HUES6 (cell line): ENCODE results near the gene CYP27A1.

Experiments used
- H3K27ac ChIP-seq: 2 replicates; pipeline ENCODE4 v1.7.0; 2013; ENCODE audit warnings: low read depth, mild to moderate bottlenecking, low read length, inconsistent platforms
- H3K27me3 ChIP-seq: 2 replicates; pipeline ENCODE4 v1.6.1; 2013; ENCODE audit warnings: low read length; ENCODE audit not compliant: control insufficient read depth, insufficient read depth
- H3K36me3 ChIP-seq: 2 replicates; pipeline ENCODE4 v1.6.1; 2013; ENCODE audit warnings: low read length; ENCODE audit not compliant: control insufficient read depth, insufficient read depth
- H3K4me1 ChIP-seq: 2 replicates; pipeline ENCODE4 v1.6.1; 2013; ENCODE audit warnings: low read length; ENCODE audit not compliant: control insufficient read depth, insufficient read depth
- H3K4me3 ChIP-seq: 2 replicates; pipeline ENCODE4 v1.5.1; 2013; ENCODE audit warnings: low read depth, low read length
- H3K9ac ChIP-seq: one replicate; pipeline ENCODE4 v1.6.1; 2013; ENCODE audit warnings: mild to moderate bottlenecking, low read length
- H3K9me3 ChIP-seq: 2 replicates; pipeline ENCODE4 v1.6.1; 2013; ENCODE audit warnings: low read depth, low read length; ENCODE audit not compliant: control insufficient read depth, insufficient read depth

Gene CYP27A1

GRCh38 chr2:218859988-218860831, 78.3 kb downstream of the CYP27A1 start:
- Histone ChIP-seq H3K9ac (no peak overlapping the region), H3K4me3 (peak overlapping the region; percentile 53), H3K4me1 (peaks cover 41% of the 10 kb centered on the region), H3K27ac (no peak overlapping the region), H3K36me3 (no peaks in the 10 kb centered on the region), H3K9me3 (no peaks in the 10 kb centered on the region), H3K27me3 (peaks cover 98% of the 10 kb centered on the region)

DNA sequence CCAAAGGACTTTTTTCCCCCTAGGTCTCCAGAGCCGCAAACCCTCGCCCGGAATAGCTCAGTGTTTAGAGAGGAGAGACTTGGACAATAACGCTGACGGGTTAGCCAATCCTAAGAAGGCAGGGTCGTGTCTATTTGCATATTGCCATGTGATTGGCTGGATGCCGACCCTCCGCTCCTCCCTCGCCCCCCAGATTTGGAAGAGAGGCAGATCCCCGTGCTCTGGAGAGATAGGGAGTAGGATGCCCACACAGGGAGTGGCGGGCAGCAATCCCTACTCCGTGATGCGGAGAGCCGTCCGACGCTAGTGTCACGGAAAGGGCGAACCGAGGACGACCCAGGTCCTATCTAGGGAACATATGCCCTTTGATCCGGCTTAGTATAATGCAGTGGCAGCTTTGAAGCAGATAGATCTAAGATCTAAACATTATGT, 79.0 kb downstream of the CYP27A1 start:
- Histone ChIP-seq H3K36me3 (no peaks in the 10 kb centered on the region), H3K27me3 (peaks cover 96% of the 10 kb centered on the region), H3K9me3 (no peaks in the 10 kb centered on the region), H3K4me3 (peak overlapping the region; percentile 26; the same call in 1 of the 2 replicates), H3K27ac (no peak overlapping the region), H3K9ac (no peak overlapping the region), H3K4me1 (peaks cover 33% of the 10 kb centered on the region)

DNA sequence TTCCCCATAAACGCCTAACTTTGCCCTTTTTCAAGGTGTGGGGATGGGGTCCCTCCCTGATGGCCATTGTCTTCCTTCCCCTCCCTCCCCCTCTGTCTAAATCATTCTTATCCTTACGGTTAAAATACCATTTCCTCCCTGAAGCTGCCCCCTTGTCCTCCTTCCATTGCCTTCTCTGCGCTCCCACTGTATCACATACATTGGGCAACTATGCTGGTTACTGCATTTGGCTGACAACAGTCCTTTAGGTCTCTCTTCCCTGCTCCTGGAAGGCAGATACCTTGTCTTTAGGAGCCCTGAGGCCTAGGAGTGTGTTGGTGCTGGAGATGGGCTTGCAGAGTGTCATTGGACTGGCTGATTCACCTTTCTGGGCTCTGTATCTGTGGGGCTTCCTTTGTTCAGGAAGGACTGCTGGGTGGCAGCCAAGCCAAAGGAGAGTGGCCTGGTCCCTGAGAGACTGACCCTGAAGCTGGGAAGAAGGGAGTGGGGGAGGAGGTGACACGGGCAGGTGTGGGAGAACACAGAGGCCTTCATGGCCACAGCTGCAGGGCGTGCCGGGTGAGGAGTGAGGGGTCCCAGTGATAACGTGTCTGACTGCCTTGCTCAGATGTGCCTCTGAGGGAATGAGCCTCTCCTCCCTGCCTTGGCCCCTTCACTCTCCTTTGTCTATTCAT, 79.8 kb downstream of the CYP27A1 start:
- Histone ChIP-seq H3K27ac (no peak overlapping the region), H3K36me3 (no peaks in the 10 kb centered on the region), H3K9ac (no peak overlapping the region), H3K27me3 (peaks cover 95% of the 10 kb centered on the region), H3K4me1 (peaks cover 26% of the 10 kb centered on the region), H3K9me3 (no peaks in the 10 kb centered on the region), H3K4me3 (no peak overlapping the region)

- Histone ChIP-seq H3K36me3 (no peaks in the 10 kb centered on the region), H3K27me3 (peaks cover 95% of the 10 kb centered on the region), H3K4me1 (peaks cover 16% of the 10 kb centered on the region), H3K9me3 (no peaks in the 10 kb centered on the region), H3K27ac (no peak overlapping the region), H3K4me3 (no peak overlapping the region), H3K9ac (no peak overlapping the region)
Measured at GRCh38 chr2:218863021-218863520, 81.1 kb downstream of the CYP27A1 start.
